Middle frontal gyrus (tissue), 1 donor: Measurements from ENCODE around the gene CELSR1.
"Not testable (repeated sequence)": the region's sequence is repeated elsewhere in the genome, so short reads cannot be mapped to it uniquely, and the experiment has no call there.

Experiments used
- DNase-seq: peaks from one replicate; pipeline ENCODE4 v3.0.0-alpha.2; 2015; ENCODE audit warnings: low spot score; ENCODE audit errors: extremely low spot score

CELSR1 gene

GRCh38 chr22:46533070-46533833 lies 4.2 kb downstream of the CELSR1 start:
- no peak for DNase-seq

- no peak for DNase-seq
These were observed 5.0 kb downstream of the CELSR1 start for GRCh38 chr22:46532416-46532815.

DNA sequence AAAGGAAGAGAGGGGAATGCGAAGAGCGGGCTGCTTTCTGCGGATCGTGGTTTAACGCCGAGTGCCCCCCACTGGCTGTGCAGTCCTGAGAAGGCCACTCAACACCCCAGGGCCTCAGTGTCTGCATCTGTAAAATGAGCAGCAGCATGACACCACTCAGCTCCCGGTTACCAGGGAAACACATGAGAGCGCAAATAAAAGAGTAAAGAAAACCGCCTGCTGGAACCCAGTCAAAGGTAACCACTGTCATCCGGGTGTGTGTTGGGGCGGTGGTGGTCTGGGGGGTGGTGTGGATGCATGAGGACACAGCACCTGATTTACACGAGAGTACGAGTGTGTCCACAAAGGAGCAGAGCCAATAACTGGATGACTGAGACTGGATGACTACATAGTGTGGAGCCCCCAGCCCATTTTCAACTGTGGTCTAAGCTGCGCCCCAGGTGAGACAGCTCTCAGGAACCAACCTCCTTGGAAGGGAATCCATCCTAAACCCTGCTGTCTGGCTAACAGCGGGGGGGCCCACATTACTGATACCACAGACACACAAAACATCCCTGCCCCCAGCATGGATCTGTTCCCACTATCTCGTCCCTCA lies 5.7 kb downstream of the CELSR1 start:
- DNase-seq: no peak

- no peak for DNase-seq
These were observed 9.3 kb downstream of the CELSR1 start for GRCh38 chr22:46528121-46528610.

DNA sequence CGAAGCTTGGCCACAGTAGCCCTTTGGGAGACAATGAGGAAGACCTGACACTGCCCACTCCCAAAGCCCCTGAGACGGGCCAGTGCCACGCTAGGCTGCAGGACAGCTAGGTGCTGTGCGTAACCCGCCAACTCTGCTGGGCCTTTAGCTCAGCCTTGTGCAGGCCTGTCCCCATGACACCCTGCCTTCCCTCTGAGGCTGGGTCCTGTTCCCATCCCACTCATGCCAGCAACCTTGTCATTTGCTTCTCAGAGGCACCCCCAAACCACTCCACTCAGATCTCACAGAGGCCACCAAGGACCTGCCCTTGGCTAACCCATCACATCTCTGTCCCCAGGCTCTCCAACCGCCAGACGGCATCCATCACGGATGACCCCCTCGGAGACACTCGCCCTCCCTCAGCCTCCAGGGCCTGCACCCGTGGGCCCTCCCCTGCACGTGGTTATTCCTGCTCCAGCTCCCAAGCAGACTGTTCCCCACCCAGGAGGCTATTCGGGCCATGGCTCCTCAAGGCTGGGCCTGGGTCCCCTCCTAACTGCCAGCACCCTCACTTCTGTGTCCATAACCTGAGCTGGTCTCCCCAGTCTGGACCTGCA lies 11.1 kb downstream of the CELSR1 start:
- no peak for DNase-seq

DNA sequence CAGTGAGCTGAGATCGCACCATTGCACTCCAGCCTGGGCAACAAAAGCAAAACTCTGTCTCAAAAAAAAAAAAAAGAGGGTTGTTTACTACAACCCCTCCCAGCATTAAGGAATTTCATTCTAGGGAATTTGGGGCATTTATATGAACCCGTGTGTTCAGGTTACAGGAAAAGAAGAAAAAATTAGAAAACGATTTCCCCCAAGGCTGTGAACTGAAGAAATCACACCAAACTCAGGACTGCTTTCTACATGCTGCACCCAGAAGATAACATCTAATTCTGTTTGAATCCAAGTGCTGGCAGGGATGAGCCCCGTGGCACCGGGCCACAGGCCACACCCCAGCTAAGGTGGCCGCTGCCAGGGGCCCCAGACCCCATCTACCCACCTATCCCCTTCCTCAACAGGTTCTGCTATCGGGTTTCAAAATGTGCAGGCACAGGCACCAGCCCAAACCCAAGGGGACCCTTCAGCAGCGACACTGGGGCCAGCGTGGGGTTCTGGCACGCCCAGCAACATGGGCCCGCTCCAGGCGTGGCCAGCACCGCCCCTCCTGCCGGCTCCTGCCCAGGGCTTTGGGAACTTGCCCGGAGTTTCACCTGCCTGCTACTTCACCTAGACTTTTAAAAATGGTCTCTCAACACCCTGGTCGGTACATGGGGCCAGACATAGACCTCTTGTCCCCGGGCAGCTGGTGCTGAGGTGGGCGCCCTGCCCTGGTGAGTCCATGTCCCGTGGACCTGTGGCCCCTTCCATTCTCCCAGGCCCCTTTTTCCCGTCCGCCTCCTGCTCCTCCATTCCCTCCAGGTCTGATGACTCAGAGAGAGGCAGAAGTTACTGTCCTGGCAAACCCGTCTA lies 11.8 kb downstream of the CELSR1 start:
- DNase-seq: no peak

DNA sequence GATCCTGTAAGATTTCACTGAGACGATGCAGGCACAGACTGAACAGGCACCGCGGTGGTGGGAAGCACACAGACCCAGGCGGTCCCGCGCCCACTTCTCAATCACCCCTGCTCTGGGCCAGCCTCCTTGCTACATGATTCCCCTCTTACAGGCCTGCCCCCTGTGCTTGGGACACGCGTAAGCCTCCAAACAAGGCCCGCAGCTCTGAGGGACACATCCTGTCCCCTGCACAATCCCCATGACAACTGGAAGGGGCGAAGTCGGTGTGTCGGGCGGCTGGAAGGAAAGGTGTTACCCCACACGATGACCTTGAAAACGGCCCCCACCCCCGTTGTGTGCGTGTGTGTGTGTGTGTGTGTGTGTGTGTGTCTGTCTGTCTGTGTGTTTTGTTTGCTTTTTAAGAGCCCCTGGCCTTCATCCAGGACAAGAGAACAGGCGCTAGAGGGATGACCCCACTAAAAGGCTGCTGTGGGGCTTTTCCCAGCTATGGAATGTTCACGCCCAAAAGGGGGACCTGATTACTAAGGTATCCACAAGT lies 13.1 kb downstream of the CELSR1 start:
- no peak for DNase-seq

DNA sequence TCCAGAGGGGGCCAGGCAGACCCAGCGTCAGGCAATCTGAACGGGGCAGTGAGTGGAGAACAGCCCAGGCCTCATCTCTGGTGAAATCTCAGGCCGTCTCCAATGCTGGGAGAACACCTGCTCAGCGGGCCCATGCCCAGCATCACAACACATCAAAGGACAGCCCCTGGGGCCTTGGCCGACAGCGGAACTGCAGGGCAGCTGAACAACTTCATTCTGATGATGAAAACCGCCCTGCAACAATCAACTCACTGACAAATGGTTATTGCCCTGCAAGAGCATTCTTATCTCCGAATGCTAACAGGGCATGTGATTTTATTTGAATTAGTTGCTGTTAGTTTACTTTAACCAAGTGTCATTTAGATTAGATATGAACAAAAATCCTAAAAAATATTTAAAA lies 14.6 kb downstream of the CELSR1 start:
- DNase-seq: no peak

GRCh38 chr22:46521994-46522393 lies 15.4 kb downstream of the CELSR1 start:
- no peak for DNase-seq

GRCh38 chr22:46520880-46521279 lies 16.5 kb downstream of the CELSR1 start:
- no peak for DNase-seq

DNA sequence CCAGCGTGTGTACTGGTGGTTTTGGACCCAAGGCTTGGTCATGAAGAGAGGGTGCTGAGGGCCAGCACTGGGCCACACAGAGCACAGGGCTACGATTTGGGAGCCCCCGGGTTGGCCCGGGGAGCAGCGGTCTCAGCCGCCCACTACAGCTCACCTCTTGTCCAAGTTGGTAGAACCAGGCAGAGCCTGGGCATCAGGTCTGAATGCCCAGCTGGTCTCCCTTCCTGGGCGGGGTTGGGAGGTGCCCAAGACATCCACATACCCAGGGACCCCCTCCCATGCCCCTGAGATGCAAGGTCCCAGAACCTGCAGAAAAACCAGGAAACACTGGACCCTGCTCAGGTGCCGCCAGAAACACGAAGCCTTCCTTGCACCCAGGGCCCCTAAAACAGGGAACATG lies 18.0 kb downstream of the CELSR1 start:
- DNase-seq: no peak

GRCh38 chr22:46518542-46519325 lies 18.7 kb downstream of the CELSR1 start:
- no peak for DNase-seq

DNA sequence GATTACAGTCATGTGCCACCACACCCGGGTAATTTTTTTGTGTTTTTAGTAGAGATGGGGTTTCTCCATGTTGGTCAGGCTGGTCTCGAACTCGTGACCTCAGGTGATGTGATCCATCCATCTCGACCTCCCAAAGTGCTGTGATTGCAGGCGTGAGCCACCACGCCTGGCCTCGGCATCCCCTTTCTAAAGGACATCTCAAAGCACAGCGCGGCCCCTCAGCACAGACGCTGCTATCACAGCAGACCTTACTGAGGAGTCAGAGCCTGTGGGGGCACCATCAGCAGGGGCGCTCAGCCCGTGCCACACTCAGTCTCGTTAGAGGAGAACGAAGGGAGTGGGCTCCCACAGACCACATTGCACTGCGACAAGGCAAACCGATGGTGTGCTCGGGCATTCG lies 19.4 kb downstream of the CELSR1 start:
- DNase-seq: no peak

GRCh38 chr22:46517255-46517761 lies 20.1 kb downstream of the CELSR1 start:
- DNase-seq: no peak

GRCh38 chr22:46516638-46517037 lies 20.8 kb downstream of the CELSR1 start:
- DNase-seq: no peak

- DNase-seq: not testable (repeated sequence)
These were observed 21.3 kb downstream of the CELSR1 start for GRCh38 chr22:46516112-46516487.

DNA sequence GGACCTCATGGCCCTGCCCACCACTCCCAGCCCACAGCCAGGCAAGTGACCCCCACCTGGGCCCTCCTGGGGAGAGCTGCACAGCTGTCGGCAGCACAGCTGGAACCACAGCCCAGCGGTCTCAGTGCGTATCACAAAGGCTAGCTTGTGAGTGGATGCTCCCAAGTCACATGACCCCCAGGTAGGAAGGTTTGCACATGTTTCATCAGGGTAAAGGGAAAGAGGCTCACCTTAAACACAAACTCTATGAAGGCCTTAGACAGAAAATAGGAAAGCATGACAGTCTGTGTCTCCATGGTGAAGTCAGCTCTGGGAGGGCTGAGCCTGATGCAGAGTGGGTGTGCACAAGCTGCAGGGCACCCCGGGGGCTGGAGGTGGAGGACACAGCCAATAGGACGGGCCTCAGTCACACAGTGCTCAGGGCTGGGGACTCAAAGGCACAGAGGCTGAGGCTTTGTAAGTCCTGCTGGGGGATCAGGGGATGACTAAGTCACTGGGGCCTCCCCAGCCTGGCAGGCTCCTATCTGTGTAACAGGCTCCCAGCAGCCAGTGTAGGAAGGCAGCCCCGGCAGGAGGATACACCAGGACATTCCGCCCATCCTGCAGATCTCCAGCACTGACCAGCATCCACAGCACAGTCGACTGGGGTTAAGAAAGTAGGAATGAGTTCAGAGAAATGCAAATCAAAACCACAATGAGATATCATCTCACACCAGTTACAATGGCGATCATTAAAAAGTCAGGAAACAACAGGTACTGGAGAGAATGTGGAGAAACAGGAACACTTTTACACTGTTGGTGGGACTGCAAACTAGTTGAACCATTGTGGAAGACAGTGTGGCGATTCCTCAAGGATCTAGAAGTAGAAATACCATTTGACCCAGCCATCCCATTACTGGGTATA lies 22.0 kb downstream of the CELSR1 start:
- DNase-seq: no peak

DNA sequence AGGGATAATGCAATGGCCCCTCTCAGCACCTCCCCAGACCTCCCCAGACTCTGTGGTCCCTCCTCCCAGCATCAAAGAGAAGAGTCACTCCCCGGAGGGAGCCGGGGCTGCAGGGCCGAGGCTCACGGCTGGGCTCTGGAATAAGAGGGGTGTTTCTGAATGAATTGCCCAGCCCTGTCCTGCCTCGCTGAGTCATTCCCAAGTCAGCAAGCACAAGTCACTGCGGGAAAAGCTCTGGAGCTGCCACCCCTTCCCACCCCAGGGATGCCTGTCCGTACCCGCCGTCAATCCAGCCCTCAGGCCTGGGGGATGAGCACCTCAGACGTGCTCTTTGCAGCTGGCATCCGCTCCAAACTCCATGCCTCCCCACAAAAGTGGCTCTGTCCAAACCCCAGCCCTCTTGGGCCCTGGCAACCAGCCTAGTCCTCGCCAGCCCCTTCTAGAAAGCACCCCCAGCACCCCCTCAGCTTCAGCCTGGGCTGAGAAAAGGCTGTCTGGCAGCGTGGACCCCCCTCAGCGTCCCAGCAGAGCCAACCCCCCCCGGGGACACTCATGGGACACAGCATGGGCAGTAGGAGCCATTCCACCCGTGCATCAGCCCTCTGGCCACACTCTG lies 22.7 kb downstream of the CELSR1 start:
- DNase-seq: no peak
